Endothelial cell of umbilical vein (primary cell): Measurements from ENCODE around the gene CLSTN2. TPM values are rescaled to one million over a fixed set of nuclear protein-coding genes. Genes with fewer than 3 reads are reported as not detected.

Source experiments
- BruUV-seq: library from RNA; stranded (reverse); fragments of 400-500 nt; replicated peaks from 2 replicates; lab custom pipeline; 2021; lab: Mats Ljungman, UMichigan
- CTCF ChIA-PET: fragments of 300-600, 350-600 bp; sonication (Branson Sonifier 250); formaldehyde crosslinking; loops from one replicate; lab custom pipeline; 2021; ENCODE audit warnings: antibody characterized with exemption, inconsistent platforms; lab: Charles Lee
- POLR2A ChIA-PET: fragments of 300-600, 350-600 bp; sonication (Branson Sonifier 250); formaldehyde crosslinking; loops from one replicate; lab custom pipeline; 2021; ENCODE audit warnings: antibody characterized with exemption, inconsistent platforms; lab: Charles Lee
- DNase-seq: peaks from one replicate; pipeline ENCODE4 v3.0.0-alpha.2; 2011; ENCODE audit warnings: low read depth, low spot score
- FAIRE-seq: peaks from 2 replicates; lab custom pipeline; 2011; peaks lifted over from hg19 to GRCh38; lab: Jason Lieb, UNC
- H2AFZ ChIP-seq: 2 replicates; pipeline ENCODE4 v1.6.0; 2012; ENCODE audit warnings: low read depth, low read length, control low read depth, inconsistent platforms
- H3K27ac ChIP-seq: 2 replicates; pipeline ENCODE4 v1.5.1; 2011; ENCODE audit warnings: low read depth, mild to moderate bottlenecking, control low read depth, low read length, moderate library complexity; ENCODE audit not compliant: insufficient read depth
- H3K27me3 ChIP-seq, 2 experiments: 2 replicates each; pipeline versions ENCODE4 v1.6.0 to v1.6.1; 2011; ENCODE audit warnings: low read length in 2 of 2, mixed read lengths in 1 of 2; ENCODE audit not compliant: control insufficient read depth in 2 of 2, insufficient read depth in 2 of 2
- H3K36me3 ChIP-seq, 2 experiments: 2 replicates in 1 of 2; 3 replicates in 1 of 2; pipeline ENCODE4 v1.5.1; 2011; ENCODE audit warnings: low read length in 2 of 2, mild to moderate bottlenecking in 1 of 2, moderate library complexity in 1 of 2; ENCODE audit not compliant: control insufficient read depth in 2 of 2, insufficient read depth in 2 of 2; ENCODE audit errors: extremely low read depth in 1 of 2
- H3K4me1 ChIP-seq: 3 replicates; pipeline ENCODE4 v1.5.1; 2011; ENCODE audit warnings: mild to moderate bottlenecking, low read length; ENCODE audit not compliant: control insufficient read depth, insufficient read depth; ENCODE audit errors: extremely low read depth
- H3K4me2 ChIP-seq: 2 replicates; pipeline ENCODE4 v1.6.1; 2011; ENCODE audit warnings: low read length, control low read depth, mixed read lengths; ENCODE audit not compliant: insufficient read depth
- H3K4me3 ChIP-seq, 3 experiments: fragments of 200-600 bp in 1 of 3; sonication (generic), shearing (Covaris generic) in 1 of 3; replicated peaks in 1 of 3; 2 replicates each; pipeline ENCODE4 v1.5.1; 2011 to 2016; ENCODE audit warnings: control low read depth in 3 of 3, low read length in 3 of 3, mild to moderate bottlenecking in 2 of 3, inconsistent platforms in 1 of 3, low read depth in 1 of 3, moderate library complexity in 1 of 3; ENCODE audit not compliant: insufficient read depth in 1 of 3
- H3K79me2 ChIP-seq: 2 replicates; pipeline ENCODE4 v1.6.0; 2012; ENCODE audit warnings: low read length, inconsistent platforms; ENCODE audit not compliant: control insufficient read depth, insufficient read depth
- H3K9ac ChIP-seq: replicated peaks from 2 replicates; pipeline ENCODE3; 2011; ENCODE audit warnings: low read length, control low read depth; ENCODE audit not compliant: insufficient read depth; ENCODE audit errors: extremely low read depth
- H3K9me1 ChIP-seq: replicated peaks from 3 replicates; pipeline ENCODE4 v1.6.0; 2011; ENCODE audit warnings: mild to moderate bottlenecking, low read length; ENCODE audit not compliant: control insufficient read depth, insufficient read depth; ENCODE audit errors: extremely low read depth
- H3K9me3 ChIP-seq: replicated peaks from 2 replicates; pipeline ENCODE4 v1.5.1; 2012; ENCODE audit warnings: low read length, inconsistent platforms; ENCODE audit not compliant: control insufficient read depth, insufficient read depth
- H4K20me1 ChIP-seq: replicated peaks from 2 replicates; pipeline ENCODE3; 2011; ENCODE audit warnings: mild to moderate bottlenecking, low read length; ENCODE audit not compliant: control insufficient read depth, insufficient read depth; ENCODE audit errors: extremely low read depth
- EZH2 ChIP-seq: IDR thresholded peaks from 2 replicates; pipeline ENCODE4 v1.6.1; 2012; ENCODE audit warnings: borderline replicate concordance, low read depth, mild to moderate bottlenecking, moderate library complexity, low read length, inconsistent platforms; ENCODE audit not compliant: severe bottlenecking
- FOS ChIP-seq: IDR thresholded peaks from 2 replicates; pipeline ENCODE4 v1.6.1; 2011; ENCODE audit warnings: mild to moderate bottlenecking, low read length, moderate library complexity, borderline replicate concordance; ENCODE audit not compliant: insufficient read depth
- GATA2 ChIP-seq: IDR thresholded peaks from 2 replicates; pipeline ENCODE4 v1.7.0; 2011; ENCODE audit warnings: low read depth, mild to moderate bottlenecking, moderate library complexity, mixed read lengths, low read length; ENCODE audit not compliant: insufficient read length, insufficient read depth
- JUN ChIP-seq: IDR thresholded peaks from 2 replicates; pipeline ENCODE4 v1.6.1; 2011; ENCODE audit warnings: borderline replicate concordance, low read depth; ENCODE audit not compliant: insufficient read length, insufficient read depth
- MAX ChIP-seq: IDR thresholded peaks from 2 replicates; pipeline ENCODE4 v1.6.1; 2011; ENCODE audit not compliant: insufficient read depth, insufficient read length
- POLR2A ChIP-seq: IDR thresholded peaks from 2 replicates; pipeline ENCODE4 v1.6.1; 2012; ENCODE audit warnings: low read depth, mild to moderate bottlenecking, control low read depth, low read length
- POLR2AphosphoS5 ChIP-seq: IDR thresholded peaks from 2 replicates; pipeline ENCODE4 v1.6.1; 2012; ENCODE audit warnings: low read depth, mild to moderate bottlenecking, control low read depth, low read length, moderate library complexity; ENCODE audit not compliant: insufficient read depth
- dilution Hi-C: fragments of 300-500 bp; cut with MboI; formaldehyde crosslinking; loops from one replicate; pipeline ENCODE4 v1.15.0; 2019; ENCODE audit warnings: low sequenced_read_pairs; ENCODE audit not compliant: extremely low pct_ligation_motif_present
- intact Hi-C: fragments of 100-400 bp; cut with micrococcal nuclease; formaldehyde crosslinking; loops from one replicate; pipeline ENCODE4 v1.10.0; 2022
- polyA plus RNA-seq, 4 experiments: library from polyadenylated mRNA; depleted of rRNA in 3 of 4; stranded (reverse) in 3 of 4; unstranded in 1 of 4; fragments of >200 nt; gene quantifications; 2 replicates each; pipeline versions ENCODE4 v1.2.1 to v1.2.3, GENCODE V29; 2011 to 2012; ENCODE audit warnings: missing spikeins in 1 of 4
- total RNA-seq: library from RNA; stranded (reverse); gene quantifications from 2 replicates; pipeline ENCODE4 v1.2.3, GENCODE V29; 2021
- TF ChIP-seq, protein P1 (sequence below), 2 donors: IDR thresholded peaks; 1 replicate in 1 of 2; 2 replicates in 1 of 2; pipeline ENCODE4 v1.5.1; 2011; ENCODE audit warnings: low read length in 2 of 2, mild to moderate bottlenecking in 2 of 2, moderate library complexity in 2 of 2, control low read depth in 1 of 2, inconsistent platforms in 1 of 2, low read depth in 1 of 2; ENCODE audit not compliant: insufficient read depth in 1 of 2; ENCODE audit errors: extremely low read depth in 1 of 2

The CLSTN2 gene
- total and polyA plus RNA-seq, 2 donors (not counting 3 experiments of a cell fraction or from before 2014, with no cell fraction given), result 0.26 to 0.38 TPM

- Histone ChIP-seq H3K27me3 (no peaks in the 10 kb centered on the region), H3K4me2 (no peak overlapping the region), H3K9ac (no peak overlapping the region), H4K20me1 (no peaks in the 10 kb centered on the region), H3K9me1 (no peaks in the 10 kb centered on the region), H3K9me3 (no peaks in the 10 kb centered on the region), H3K27ac (no peak overlapping the region), H3K4me3 (no peak overlapping the region), H2AFZ (no peak overlapping the region), H3K4me1 (no peaks in the 10 kb centered on the region), H3K36me3 (no peaks in the 10 kb centered on the region), H3K79me2 (no peaks in the 10 kb centered on the region)
- ChIA-PET POLR2A (no interaction called here), CTCF (no interaction called here)
- DNase-seq (no peak), FAIRE-seq (no peak)
- dilution Hi-C loops (no loop called here), intact Hi-C loops (no loop called here)
- BruUV-seq, result no TSS peak
- TF ChIP-seq, protein P1, sequence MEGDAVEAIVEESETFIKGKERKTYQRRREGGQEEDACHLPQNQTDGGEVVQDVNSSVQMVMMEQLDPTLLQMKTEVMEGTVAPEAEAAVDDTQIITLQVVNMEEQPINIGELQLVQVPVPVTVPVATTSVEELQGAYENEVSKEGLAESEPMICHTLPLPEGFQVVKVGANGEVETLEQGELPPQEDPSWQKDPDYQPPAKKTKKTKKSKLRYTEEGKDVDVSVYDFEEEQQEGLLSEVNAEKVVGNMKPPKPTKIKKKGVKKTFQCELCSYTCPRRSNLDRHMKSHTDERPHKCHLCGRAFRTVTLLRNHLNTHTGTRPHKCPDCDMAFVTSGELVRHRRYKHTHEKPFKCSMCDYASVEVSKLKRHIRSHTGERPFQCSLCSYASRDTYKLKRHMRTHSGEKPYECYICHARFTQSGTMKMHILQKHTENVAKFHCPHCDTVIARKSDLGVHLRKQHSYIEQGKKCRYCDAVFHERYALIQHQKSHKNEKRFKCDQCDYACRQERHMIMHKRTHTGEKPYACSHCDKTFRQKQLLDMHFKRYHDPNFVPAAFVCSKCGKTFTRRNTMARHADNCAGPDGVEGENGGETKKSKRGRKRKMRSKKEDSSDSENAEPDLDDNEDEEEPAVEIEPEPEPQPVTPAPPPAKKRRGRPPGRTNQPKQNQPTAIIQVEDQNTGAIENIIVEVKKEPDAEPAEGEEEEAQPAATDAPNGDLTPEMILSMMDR (IDR thresholded peaks at IDR 0.05; ENCODE audit: extremely low read depth in 1 of 2, insufficient read depth in 1 of 2, low read depth in 1 of 2, low read length in 2 of 2), result no peak
- TF ChIP-seq MAX (no peak), FOS (no peak), JUN (no peak), GATA2 (no peak), POLR2A (no peak), POLR2AphosphoS5 (no peak), EZH2 (no peak)
These were observed 503.9 kb downstream of the CLSTN2 start for GRCh38 chr3:140438736-140439470.
